ENCODE results near the gene TMEM108.

DNA sequence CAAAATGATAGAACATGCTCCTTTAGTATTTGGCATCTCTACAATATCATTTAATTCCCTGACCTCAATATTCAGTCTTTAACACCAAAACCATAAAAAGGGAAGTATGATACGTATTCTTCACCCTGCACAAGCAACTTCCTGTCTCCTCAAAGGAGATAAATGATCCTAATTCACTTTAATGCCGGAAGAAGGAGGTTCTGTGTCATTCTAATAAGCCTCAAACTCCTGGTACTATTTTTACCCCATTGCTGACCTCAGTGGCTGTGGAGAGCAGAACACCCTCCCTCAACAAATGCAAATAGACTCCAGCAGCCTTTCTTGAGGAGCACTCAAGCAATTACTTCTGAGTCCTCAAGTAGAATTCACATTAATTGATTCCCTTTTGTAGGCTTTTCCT lies 173.3 kb downstream of the TMEM108 start:
- TF ChIP-seq, protein P1, sequence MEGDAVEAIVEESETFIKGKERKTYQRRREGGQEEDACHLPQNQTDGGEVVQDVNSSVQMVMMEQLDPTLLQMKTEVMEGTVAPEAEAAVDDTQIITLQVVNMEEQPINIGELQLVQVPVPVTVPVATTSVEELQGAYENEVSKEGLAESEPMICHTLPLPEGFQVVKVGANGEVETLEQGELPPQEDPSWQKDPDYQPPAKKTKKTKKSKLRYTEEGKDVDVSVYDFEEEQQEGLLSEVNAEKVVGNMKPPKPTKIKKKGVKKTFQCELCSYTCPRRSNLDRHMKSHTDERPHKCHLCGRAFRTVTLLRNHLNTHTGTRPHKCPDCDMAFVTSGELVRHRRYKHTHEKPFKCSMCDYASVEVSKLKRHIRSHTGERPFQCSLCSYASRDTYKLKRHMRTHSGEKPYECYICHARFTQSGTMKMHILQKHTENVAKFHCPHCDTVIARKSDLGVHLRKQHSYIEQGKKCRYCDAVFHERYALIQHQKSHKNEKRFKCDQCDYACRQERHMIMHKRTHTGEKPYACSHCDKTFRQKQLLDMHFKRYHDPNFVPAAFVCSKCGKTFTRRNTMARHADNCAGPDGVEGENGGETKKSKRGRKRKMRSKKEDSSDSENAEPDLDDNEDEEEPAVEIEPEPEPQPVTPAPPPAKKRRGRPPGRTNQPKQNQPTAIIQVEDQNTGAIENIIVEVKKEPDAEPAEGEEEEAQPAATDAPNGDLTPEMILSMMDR (conservative IDR thresholded peaks at IDR 0.05 in 1 of 2, IDR thresholded peaks at IDR 0.05 in 1 of 2; ENCODE audit: low read depth in 1 of 2, low read length in 2 of 2): no peak
- no peak for TF ChIP-seq EZH2 (IDR thresholded peaks at IDR 0.05; ENCODE audit: low read length, missing control alignments)
